C4-2B (cell line): ENCODE data around the gene PCDHGA8.

Source experiments
- CTCF ChIP-seq: fragments of 450-650 bp; conservative IDR thresholded peaks from 2 replicates; pipeline ENCODE4 v1.5.1; 2017; ENCODE audit warnings: mild to moderate bottlenecking
- ZFX ChIP-seq: fragments of 450-650 bp; IDR thresholded peaks from 2 replicates; pipeline ENCODE4 v1.6.1; 2017

GRCh38 chr5:141409598-141410306 lies 17.3 kb downstream of the PCDHGA8 start:
- no peak for TF ChIP-seq CTCF
- TF ChIP-seq ZFX = no peak
